HCT116 (cell line): ENCODE data around the gene S100A1.

Source experiments
- ATF3 ChIP-seq: IDR thresholded peaks from 2 replicates; pipeline ENCODE4 v1.6.1; 2012
- CBX3 ChIP-seq: IDR thresholded peaks from 2 replicates; pipeline ENCODE4 v1.6.1; 2012; ENCODE audit warnings: low read depth
- CTCF ChIP-seq, 3 experiments: fragments of 200-600 bp in 1 of 3; sonication (generic) in 1 of 3; IDR thresholded peaks in 2 of 3; conservative IDR thresholded peaks in 1 of 3; 2 replicates each; pipeline ENCODE4 v1.5.1; 2012 to 2017; ENCODE audit warnings: low read depth in 2 of 3, low read length in 2 of 3, antibody characterized with exemption in 1 of 3, borderline replicate concordance in 1 of 3, control low read depth in 1 of 3, mild to moderate bottlenecking in 1 of 3, mixed read lengths in 1 of 3, mixed run types in 1 of 3, moderate library complexity in 1 of 3; ENCODE audit not compliant: insufficient read depth in 1 of 3
- EGR1 ChIP-seq: IDR thresholded peaks from 2 replicates; pipeline ENCODE4 v1.6.1; 2012; ENCODE audit warnings: low read depth
- JUND ChIP-seq: IDR thresholded peaks from 2 replicates; pipeline ENCODE4 v1.6.1; 2012
- RAD21 ChIP-seq: IDR thresholded peaks from 2 replicates; pipeline ENCODE4 v1.6.1; 2012; ENCODE audit warnings: low read depth, mild to moderate bottlenecking
- YY1 ChIP-seq: IDR thresholded peaks from 2 replicates; pipeline ENCODE4 v1.6.1; 2011; ENCODE audit warnings: low read length, low read depth, moderate library complexity, mild to moderate bottlenecking; ENCODE audit not compliant: insufficient replicate concordance; ENCODE audit errors: extremely low read depth

GRCh38 chr1:153610811-153611301 lies 17.4 kb upstream of the S100A1 start:
- TF ChIP-seq EGR1: no peak
- no peak for TF ChIP-seq CTCF (IDR thresholded peaks at IDR 0.05 in 2 of 3, conservative IDR thresholded peaks at IDR 0.05 in 1 of 3; ENCODE audit: borderline replicate concordance in 1 of 3, insufficient read depth in 1 of 3, low read depth in 2 of 3, low read length in 2 of 3)
- no peak for TF ChIP-seq CBX3
- no peak for TF ChIP-seq ATF3
- no peak for TF ChIP-seq RAD21
- no peak for TF ChIP-seq JUND
- no peak for TF ChIP-seq YY1
